ENCODE data around the gene SLC16A12.

SLC16A12 gene

GRCh38 chr10:89525556-89525955 is 9.8 kb downstream of the SLC16A12 start:
- no peak for TF ChIP-seq CTCF (IDR thresholded peaks at IDR 0.05)
- no peak overlapping the region for H3K27ac ChIP-seq
- H3K36me3 ChIP-seq = no peaks in the 10 kb centered on the region
- H3K4me3 ChIP-seq (ENCODE audit: low read depth in 1 of 2, low read length in 1 of 2) = no peak overlapping the region
- H3K4me1 ChIP-seq (ENCODE audit: control insufficient read depth in 1 of 2, insufficient read depth in 1 of 2, low read depth in 1 of 2, low read length in 1 of 2) = no peaks in the 10 kb centered on the region
- no peaks in the 10 kb centered on the region for H3K9me3 ChIP-seq
- H3K27me3 ChIP-seq = peaks cover 55% of the 10 kb centered on the region

GRCh38 chr10:89524279-89524678 is 11.1 kb downstream of the SLC16A12 start:
- H3K9me3 ChIP-seq = no peaks in the 10 kb centered on the region
- no peak overlapping the region for H3K4me3 ChIP-seq (ENCODE audit: low read depth in 1 of 2, low read length in 1 of 2)
- no peaks in the 10 kb centered on the region for H3K4me1 ChIP-seq (ENCODE audit: control insufficient read depth in 1 of 2, insufficient read depth in 1 of 2, low read depth in 1 of 2, low read length in 1 of 2)
- no peak overlapping the region for H3K27ac ChIP-seq
- H3K36me3 ChIP-seq = no peaks in the 10 kb centered on the region
- H3K27me3 ChIP-seq = peaks cover 43% of the 10 kb centered on the region
- TF ChIP-seq CTCF (IDR thresholded peaks at IDR 0.05) = no peak

GRCh38 chr10:89523274-89523673 is 12.1 kb downstream of the SLC16A12 start:
- no peaks in the 10 kb centered on the region for H3K4me1 ChIP-seq (ENCODE audit: control insufficient read depth in 1 of 2, insufficient read depth in 1 of 2, low read depth in 1 of 2, low read length in 1 of 2)
- H3K9me3 ChIP-seq = no peaks in the 10 kb centered on the region
- TF ChIP-seq CTCF (IDR thresholded peaks at IDR 0.05) = no peak
- no peak overlapping the region for H3K4me3 ChIP-seq (ENCODE audit: low read depth in 1 of 2, low read length in 1 of 2)
- peaks cover 34% of the 10 kb centered on the region for H3K27me3 ChIP-seq
- no peaks in the 10 kb centered on the region for H3K36me3 ChIP-seq
- H3K27ac ChIP-seq = no peak overlapping the region

GRCh38 chr10:89522463-89522862 is 12.9 kb downstream of the SLC16A12 start:
- Histone ChIP-seq H3K27ac (no peak overlapping the region), H3K9me3 (no peaks in the 10 kb centered on the region), H3K36me3 (no peaks in the 10 kb centered on the region), H3K27me3 (peaks cover 39% of the 10 kb centered on the region), H3K4me3 (ENCODE audit: low read depth in 1 of 2, low read length in 1 of 2) (no peak overlapping the region), H3K4me1 (ENCODE audit: control insufficient read depth in 1 of 2, insufficient read depth in 1 of 2, low read depth in 1 of 2, low read length in 1 of 2) (no peaks in the 10 kb centered on the region)
- TF ChIP-seq CTCF (IDR thresholded peaks at IDR 0.05) = no peak

DNA sequence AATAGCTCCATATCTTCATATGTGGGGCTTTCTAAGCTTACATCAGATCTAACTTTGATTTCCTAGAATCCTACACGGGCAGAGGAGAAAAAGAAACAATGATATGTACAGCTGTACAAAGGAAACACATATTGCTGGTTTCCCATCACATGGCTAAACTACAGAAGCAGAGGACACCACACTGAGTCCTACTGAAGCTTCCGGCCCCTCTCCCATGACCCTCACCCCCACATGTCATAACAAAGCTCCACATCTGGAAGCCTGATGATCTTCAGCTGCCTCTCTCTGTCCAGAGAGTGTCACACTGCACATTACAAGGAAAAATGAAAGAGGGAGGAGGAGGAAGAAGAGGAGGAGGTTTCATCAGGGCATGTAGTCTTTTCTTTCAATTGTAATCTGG is 14.0 kb downstream of the SLC16A12 start:
- peaks cover 31% of the 10 kb centered on the region for H3K27me3 ChIP-seq
- no peaks in the 10 kb centered on the region for H3K4me1 ChIP-seq (ENCODE audit: control insufficient read depth in 1 of 2, insufficient read depth in 1 of 2, low read depth in 1 of 2, low read length in 1 of 2)
- no peaks in the 10 kb centered on the region for H3K9me3 ChIP-seq
- no peak overlapping the region for H3K27ac ChIP-seq
- no peak overlapping the region for H3K4me3 ChIP-seq (ENCODE audit: low read depth in 1 of 2, low read length in 1 of 2)
- H3K36me3 ChIP-seq = no peaks in the 10 kb centered on the region
- no peak for TF ChIP-seq CTCF (IDR thresholded peaks at IDR 0.05)

DNA sequence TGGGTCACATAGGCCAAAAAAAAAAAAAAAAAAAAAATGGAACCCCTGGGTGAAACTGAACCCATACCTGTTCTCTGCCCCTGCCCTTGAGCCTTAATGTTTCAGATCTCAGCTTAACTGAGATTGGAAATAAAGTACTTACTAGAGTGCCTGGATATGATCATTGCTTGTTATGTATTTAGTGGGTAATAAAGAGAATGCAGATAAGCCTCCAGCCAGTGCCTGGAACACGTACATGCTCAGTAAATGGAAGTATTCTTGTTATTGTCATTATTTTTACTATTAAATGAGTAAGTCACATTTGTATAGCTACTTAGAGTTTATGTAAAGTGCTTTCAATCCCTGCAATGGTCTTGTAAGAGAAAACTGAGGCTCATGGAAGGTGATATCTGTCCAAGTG is 14.7 kb downstream of the SLC16A12 start:
- Histone ChIP-seq H3K4me1 (ENCODE audit: control insufficient read depth in 1 of 2, insufficient read depth in 1 of 2, low read depth in 1 of 2, low read length in 1 of 2) (no peaks in the 10 kb centered on the region), H3K4me3 (ENCODE audit: low read depth in 1 of 2, low read length in 1 of 2) (no peak overlapping the region), H3K27ac (no peak overlapping the region), H3K27me3 (peaks cover 26% of the 10 kb centered on the region), H3K36me3 (no peaks in the 10 kb centered on the region), H3K9me3 (no peaks in the 10 kb centered on the region)
- no peak for TF ChIP-seq CTCF (IDR thresholded peaks at IDR 0.05)
